GM23338 (cell line): ENCODE results near the gene COL20A1. TPM values are rescaled to one million over a fixed set of nuclear protein-coding genes. Genes with fewer than 3 reads are reported as not detected.

Experiments used
- ATAC-seq: fragments of 200-7000 bp; cut with Tn5 transposase; 3 replicates; pipeline ENCODE4 v1.9.1; 2020
- DNase-seq: peaks from one replicate; pipeline ENCODE4 v3.0.0-alpha.2; 2015; ENCODE audit warnings: low spot score
- H2AFZ ChIP-seq: fragments of 200-600 bp; sonication (generic); 2 replicates; pipeline ENCODE4 v1.8.0; 2016; ENCODE audit warnings: antibody characterized with exemption, mild to moderate bottlenecking, moderate library complexity
- H3F3A ChIP-seq: fragments of 200-600 bp; sonication (generic); replicated peaks from 2 replicates; pipeline ENCODE4 v1.8.0; 2017; ENCODE audit warnings: antibody characterized with exemption, mixed run types, low read depth
- H3K27ac ChIP-seq: fragments of 200-600 bp; sonication (generic); 2 replicates; pipeline ENCODE4 v1.6.1; 2016; ENCODE audit warnings: low read depth
- H3K27me3 ChIP-seq: fragments of 200-600 bp; sonication (generic); 2 replicates; pipeline ENCODE4 v1.8.0; 2016; ENCODE audit warnings: mild to moderate bottlenecking, mixed run types, moderate library complexity; ENCODE audit not compliant: insufficient read depth
- H3K36me3 ChIP-seq: fragments of 200-600 bp; sonication (generic); 2 replicates; pipeline ENCODE4 v1.8.0; 2016; ENCODE audit warnings: mild to moderate bottlenecking; ENCODE audit not compliant: insufficient read depth
- H3K4me1 ChIP-seq: fragments of 200-600 bp; sonication (generic); 2 replicates; pipeline ENCODE4 v1.8.0; 2016; ENCODE audit warnings: mild to moderate bottlenecking, moderate library complexity; ENCODE audit not compliant: insufficient read depth
- H3K4me2 ChIP-seq: fragments of 200-600 bp; sonication (generic); 2 replicates; pipeline ENCODE4 v1.7.1; 2017; ENCODE audit warnings: mixed run types
- H3K4me3 ChIP-seq: fragments of 200-600 bp; sonication (generic); 2 replicates; pipeline ENCODE4 v1.6.1; 2016; ENCODE audit warnings: mixed run types
- H3K79me2 ChIP-seq: fragments of 200-600 bp; sonication (generic); replicated peaks from 2 replicates; pipeline ENCODE4 v1.8.0; 2017; ENCODE audit warnings: mild to moderate bottlenecking; ENCODE audit not compliant: insufficient read depth
- H3K9me2 ChIP-seq: fragments of 200-600 bp; sonication (generic); 2 replicates; pipeline ENCODE4 v1.8.0; 2017; ENCODE audit not compliant: insufficient read depth
- H4K20me1 ChIP-seq: fragments of 200-600 bp; sonication (generic); replicated peaks from 2 replicates; pipeline ENCODE4 v1.8.0; 2017; ENCODE audit warnings: mild to moderate bottlenecking; ENCODE audit not compliant: insufficient read depth
- H3K27ac Mint-ChIP-seq: 2 replicates; pipeline ENCODE4 v1.8.0; 2020; ENCODE audit warnings: inconsistent platforms, mild to moderate bottlenecking, moderate library complexity, mixed read lengths
- H3K27me3 Mint-ChIP-seq: 3 replicates; pipeline ENCODE4 v1.8.0; 2022; ENCODE audit warnings: low read depth, mild to moderate bottlenecking, moderate library complexity, mixed read lengths, inconsistent platforms; ENCODE audit not compliant: insufficient read depth, poor library complexity
- H3K36me3 Mint-ChIP-seq: 3 replicates; pipeline ENCODE4 v1.8.0; 2021; ENCODE audit warnings: low read depth, mild to moderate bottlenecking, inconsistent platforms, moderate library complexity, mixed read lengths
- H3K4me1 Mint-ChIP-seq: 3 replicates; pipeline ENCODE4 v1.8.0; 2020; ENCODE audit warnings: mild to moderate bottlenecking, inconsistent platforms, mixed read lengths
- H3K4me3 Mint-ChIP-seq: 3 replicates; pipeline ENCODE4 v1.8.0; 2021; ENCODE audit warnings: moderate library complexity, mild to moderate bottlenecking, inconsistent platforms, mixed read lengths
- H3K9me3 Mint-ChIP-seq: 3 replicates; pipeline ENCODE4 v1.8.0; 2020; ENCODE audit warnings: moderate library complexity, mild to moderate bottlenecking, inconsistent platforms, mixed read lengths
- CTCF ChIP-seq, 2 experiments: fragments of 200-600 bp in 1 of 2; sonication (generic) in 1 of 2; conservative IDR thresholded peaks; 2 replicates each; pipeline versions ENCODE4 v1.5.1 to v1.6.1; 2016 to 2017; ENCODE audit warnings: antibody characterized with exemption in 2 of 2, low read depth in 2 of 2, mild to moderate bottlenecking in 2 of 2, moderate library complexity in 1 of 2
- ETS1 ChIP-seq: IDR thresholded peaks from 2 replicates; pipeline ENCODE4 v1.6.1; 2016; ENCODE audit warnings: antibody characterized with exemption
- POLR2AphosphoS5 ChIP-seq: IDR thresholded peaks from 2 replicates; pipeline ENCODE4 v1.6.1; 2016; ENCODE audit warnings: antibody characterized with exemption, low read depth
- STAT1 ChIP-seq: IDR thresholded peaks from one replicate; pipeline ENCODE4 v1.6.1; 2016; ENCODE audit warnings: antibody characterized with exemption; ENCODE audit not compliant: unreplicated experiment
- ZNF331 ChIP-seq: fragments of 250-450 bp; sonication (Bioruptor Pico); IDR thresholded peaks from 2 replicates; pipeline ENCODE4 v1.5.0; 2020; ENCODE audit warnings: low read depth, mild to moderate bottlenecking, moderate library complexity
- ZNF462 ChIP-seq: fragments of 250-450 bp; sonication (Bioruptor Pico); IDR thresholded peaks from 2 replicates; pipeline ENCODE4 v1.5.0; 2020; ENCODE audit warnings: mild to moderate bottlenecking, moderate library complexity
- polyA plus RNA-seq: library from polyadenylated mRNA; unstranded; fragments of >200 nt; fragmentation: Nextera tagmentation; extraction: Ambion mirVana; gene quantifications from 2 replicates; pipeline ENCODE4 v1.2.1, GENCODE V29; 2016
- total RNA-seq: library from RNA; depleted of rRNA; stranded (reverse); fragments of >200 nt; shearing (Covaris generic); gene quantifications from 2 replicates; pipeline ENCODE4 v1.2.3, GENCODE V29; 2014

Gene COL20A1
- total and polyA plus RNA-seq, 2 experiments from 2014 or later = 0.28 to 0.79 TPM

GRCh38 chr20:63268256-63268655, 24.7 kb upstream of the COL20A1 start (continued):
- no peak for TF ChIP-seq ZNF462

GRCh38 chr20:63268671-63269439, 24.1 kb upstream of the COL20A1 start:
- Mint-ChIP-seq H3K27me3 (peaks cover 20% of the 10 kb centered on the region), H3K4me1 (peaks cover 10% of the 10 kb centered on the region), H3K9me3 (no peaks in the 10 kb centered on the region), H3K4me3 (no peak overlapping the region), H3K27ac (no peak overlapping the region), H3K36me3 (no peaks in the 10 kb centered on the region; the same call in 2 of the 3 replicates)
- Histone ChIP-seq H3K9me2 (no peaks in the 10 kb centered on the region), H3K4me3 (no peak overlapping the region), H3F3A (no peaks in the 10 kb centered on the region), H3K4me1 (peaks cover 6% of the 10 kb centered on the region; the same call in 1 of the 2 replicates), H3K4me2 (no peak overlapping the region), H3K27me3 (no peaks in the 10 kb centered on the region), H3K36me3 (no peaks in the 10 kb centered on the region), H4K20me1 (peaks cover 5% of the 10 kb centered on the region; the same call in 1 of the 2 replicates), H3K79me2 (peaks cover 11% of the 10 kb centered on the region), H3K27ac (no peak overlapping the region), H2AFZ (no peak overlapping the region)
- TF ChIP-seq POLR2AphosphoS5 (no peak), CTCF (conservative IDR thresholded peaks at IDR 0.05; ENCODE audit: low read depth in 2 of 2) (no peak), ETS1 (no peak), ZNF331 (CRISPR knock-in tag) (no peak), STAT1 (no peak)
- ATAC-seq = peak; percentile 17
- DNase-seq = peak; percentile 45
